Neural crest cell (in vitro differentiated cells): ENCODE data around the gene DACH1. TPM values are rescaled to one million over a fixed set of nuclear protein-coding genes. Genes with fewer than 3 reads are reported as not detected.

ENCODE experiments used
- DNase-seq: peaks from one replicate; pipeline ENCODE4 v3.0.0; 2021; ENCODE audit warnings: low read depth, mixed read lengths, low spot score
- H3K27ac Mint-ChIP-seq: one replicate; pipeline ENCODE4 v1.8.0; 2021; ENCODE audit warnings: mild to moderate bottlenecking, mixed read lengths; ENCODE audit not compliant: unreplicated experiment
- H3K27me3 Mint-ChIP-seq: 2 replicates; pipeline ENCODE4 v1.8.0; 2021; ENCODE audit warnings: low read depth, mild to moderate bottlenecking, mixed read lengths
- H3K36me3 Mint-ChIP-seq: 2 replicates; pipeline ENCODE4 v1.8.0; 2021; ENCODE audit warnings: low read depth, mild to moderate bottlenecking, mixed read lengths
- H3K4me1 Mint-ChIP-seq: 2 replicates; pipeline ENCODE4 v1.8.0; 2021; ENCODE audit warnings: mixed read lengths
- H3K4me3 Mint-ChIP-seq: one replicate; pipeline ENCODE4 v1.8.0; 2021; ENCODE audit warnings: mild to moderate bottlenecking, mixed read lengths
- H3K9me3 Mint-ChIP-seq: 2 replicates; pipeline ENCODE4 v1.8.0; 2021; ENCODE audit warnings: mixed read lengths
- total RNA-seq: library from RNA; stranded (reverse); gene quantifications from 2 replicates; pipeline ENCODE4 v1.2.1, GENCODE V29; 2021
- TF ChIP-seq, protein P1 (sequence below): fragments of 200-600 bp; sonication (generic); conservative IDR thresholded peaks from 2 replicates; pipeline ENCODE4 v1.5.0; 2021; ENCODE audit warnings: antibody characterized with exemption, mild to moderate bottlenecking

The DACH1 gene
- total RNA-seq, 1 donor from 2014 or later, result 23.7 TPM

DNA sequence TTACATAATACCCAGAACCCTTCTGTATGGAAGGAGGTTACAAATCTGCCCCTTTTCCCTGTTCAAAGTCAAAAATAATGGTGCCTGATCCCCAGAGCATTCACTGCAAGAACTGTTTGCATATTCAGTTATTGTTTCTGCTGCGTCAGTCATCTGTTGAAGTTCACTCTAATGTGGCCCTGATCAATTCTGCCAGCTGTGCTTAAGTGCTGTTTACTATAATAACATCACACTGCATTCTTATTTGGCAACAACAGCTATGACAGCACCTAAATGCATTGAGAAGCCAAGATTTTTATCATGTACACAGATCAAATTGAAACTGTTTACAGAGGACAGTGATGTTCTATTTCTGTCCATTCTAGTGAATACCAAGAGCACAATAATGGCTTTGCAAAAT lies 115.9 kb downstream of the DACH1 start:
- no peak overlapping the region for H3K27ac Mint-ChIP-seq
- TF ChIP-seq, protein P1, sequence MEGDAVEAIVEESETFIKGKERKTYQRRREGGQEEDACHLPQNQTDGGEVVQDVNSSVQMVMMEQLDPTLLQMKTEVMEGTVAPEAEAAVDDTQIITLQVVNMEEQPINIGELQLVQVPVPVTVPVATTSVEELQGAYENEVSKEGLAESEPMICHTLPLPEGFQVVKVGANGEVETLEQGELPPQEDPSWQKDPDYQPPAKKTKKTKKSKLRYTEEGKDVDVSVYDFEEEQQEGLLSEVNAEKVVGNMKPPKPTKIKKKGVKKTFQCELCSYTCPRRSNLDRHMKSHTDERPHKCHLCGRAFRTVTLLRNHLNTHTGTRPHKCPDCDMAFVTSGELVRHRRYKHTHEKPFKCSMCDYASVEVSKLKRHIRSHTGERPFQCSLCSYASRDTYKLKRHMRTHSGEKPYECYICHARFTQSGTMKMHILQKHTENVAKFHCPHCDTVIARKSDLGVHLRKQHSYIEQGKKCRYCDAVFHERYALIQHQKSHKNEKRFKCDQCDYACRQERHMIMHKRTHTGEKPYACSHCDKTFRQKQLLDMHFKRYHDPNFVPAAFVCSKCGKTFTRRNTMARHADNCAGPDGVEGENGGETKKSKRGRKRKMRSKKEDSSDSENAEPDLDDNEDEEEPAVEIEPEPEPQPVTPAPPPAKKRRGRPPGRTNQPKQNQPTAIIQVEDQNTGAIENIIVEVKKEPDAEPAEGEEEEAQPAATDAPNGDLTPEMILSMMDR, result no peak
- no peaks in the 10 kb centered on the region for H3K9me3 Mint-ChIP-seq

DNA sequence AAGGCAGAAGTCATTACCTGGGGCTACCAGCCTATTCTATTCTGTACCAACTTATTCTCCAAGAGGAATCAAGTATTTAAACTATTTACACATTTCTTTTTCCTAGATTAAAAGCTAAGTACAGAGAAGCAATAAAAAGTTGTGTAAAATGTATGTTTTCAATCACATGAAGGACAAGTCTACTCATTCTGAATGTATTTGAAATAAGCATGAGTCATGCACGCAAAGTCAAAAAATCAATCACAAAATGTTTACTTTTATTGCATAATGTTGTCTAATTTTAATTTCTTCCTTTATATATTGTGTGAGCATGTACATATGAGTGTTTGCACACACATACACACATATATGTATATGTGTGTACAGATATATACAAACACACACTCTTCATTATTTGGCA lies 136.7 kb downstream of the DACH1 start:
- peaks cover 27% of the 10 kb centered on the region for H3K4me1 Mint-ChIP-seq

More for the DNA sequence above, 115.9 kb downstream of the DACH1 start:
- H3K4me3 Mint-ChIP-seq, result no peak overlapping the region
- no peaks in the 10 kb centered on the region for H3K27me3 Mint-ChIP-seq
- no peak for DNase-seq
- no peaks in the 10 kb centered on the region for H3K36me3 Mint-ChIP-seq
- H3K4me1 Mint-ChIP-seq, result peaks cover 35% of the 10 kb centered on the region

DNA sequence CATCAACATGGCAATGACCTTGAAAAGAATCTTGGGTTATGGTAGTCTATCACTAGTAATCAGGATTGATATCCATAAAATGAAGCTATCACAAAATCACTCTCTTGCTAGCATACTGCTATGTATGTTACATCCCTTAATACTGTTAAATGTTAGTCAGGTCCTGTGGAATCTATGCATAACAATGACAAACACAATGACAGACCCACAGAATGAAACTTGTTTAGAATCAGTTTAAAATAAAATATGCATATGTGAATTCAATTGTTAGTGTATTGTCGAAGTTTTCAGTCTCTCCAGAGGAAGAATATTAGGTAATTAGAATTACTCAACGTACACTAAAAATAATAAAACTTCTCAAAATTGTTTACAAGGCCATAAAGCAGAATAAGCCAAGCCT lies 137.6 kb downstream of the DACH1 start:
- no peak overlapping the region for H3K27ac Mint-ChIP-seq
- peaks cover 6% of the 10 kb centered on the region for H3K36me3 Mint-ChIP-seq
- peaks cover 32% of the 10 kb centered on the region for H3K4me1 Mint-ChIP-seq
- no peaks in the 10 kb centered on the region for H3K27me3 Mint-ChIP-seq
- TF ChIP-seq, protein P1, result no peak
- no peaks in the 10 kb centered on the region for H3K9me3 Mint-ChIP-seq
- no peak for DNase-seq
- no peak overlapping the region for H3K4me3 Mint-ChIP-seq

More for the DNA sequence above, 136.7 kb downstream of the DACH1 start:
- TF ChIP-seq, protein P1, result no peak
- no peak for DNase-seq
- no peaks in the 10 kb centered on the region for H3K9me3 Mint-ChIP-seq
- H3K36me3 Mint-ChIP-seq, result peaks cover 6% of the 10 kb centered on the region
- no peak overlapping the region for H3K27ac Mint-ChIP-seq
- no peaks in the 10 kb centered on the region for H3K27me3 Mint-ChIP-seq
- H3K4me3 Mint-ChIP-seq, result no peak overlapping the region

DNA sequence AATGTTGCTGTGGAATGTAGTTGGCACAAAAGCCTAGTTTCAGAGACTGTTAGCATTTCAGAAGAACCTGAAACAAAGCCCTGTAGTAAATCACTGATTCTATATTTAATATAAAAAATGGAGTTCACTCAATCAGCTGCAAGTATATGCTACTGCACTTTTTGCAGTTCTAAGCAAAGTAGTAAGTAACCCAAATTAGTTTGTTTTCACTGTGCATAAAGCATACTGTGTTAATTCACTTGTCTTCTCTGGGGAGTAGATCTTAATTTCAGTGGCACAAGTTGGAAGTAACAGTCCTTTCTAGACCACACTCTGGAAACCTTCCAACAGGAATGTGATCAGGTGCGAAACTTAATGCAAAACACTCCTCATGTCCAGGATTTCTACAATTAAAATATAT lies 139.3 kb downstream of the DACH1 start:
- peaks cover 32% of the 10 kb centered on the region for H3K4me1 Mint-ChIP-seq
- H3K4me3 Mint-ChIP-seq, result no peak overlapping the region
- H3K36me3 Mint-ChIP-seq, result peaks cover 6% of the 10 kb centered on the region
- no peaks in the 10 kb centered on the region for H3K9me3 Mint-ChIP-seq
- DNase-seq, result no peak
- no peaks in the 10 kb centered on the region for H3K27me3 Mint-ChIP-seq
- TF ChIP-seq, protein P1, result no peak
- H3K27ac Mint-ChIP-seq, result peak overlapping the region; percentile 32

DNA sequence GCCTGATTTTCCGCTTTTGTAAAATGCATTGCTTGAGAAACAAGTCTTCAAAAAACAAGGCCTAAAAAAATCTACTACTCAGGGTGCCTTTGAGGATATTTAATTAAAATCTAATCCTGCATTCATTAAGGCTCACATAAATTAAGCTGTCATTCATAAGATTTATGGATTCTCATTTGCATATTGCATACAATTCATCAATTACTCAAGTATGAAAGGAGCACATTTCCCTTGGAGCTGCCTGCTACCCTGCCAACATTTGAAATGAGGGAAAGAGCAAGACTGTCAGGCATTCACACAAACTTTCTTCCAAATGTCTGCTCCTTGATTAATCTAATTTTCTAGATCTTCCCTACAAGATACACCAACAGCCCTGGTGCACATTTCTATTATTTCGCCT lies 140.0 kb downstream of the DACH1 start:
- TF ChIP-seq, protein P1, result no peak
- no peaks in the 10 kb centered on the region for H3K27me3 Mint-ChIP-seq

DNA sequence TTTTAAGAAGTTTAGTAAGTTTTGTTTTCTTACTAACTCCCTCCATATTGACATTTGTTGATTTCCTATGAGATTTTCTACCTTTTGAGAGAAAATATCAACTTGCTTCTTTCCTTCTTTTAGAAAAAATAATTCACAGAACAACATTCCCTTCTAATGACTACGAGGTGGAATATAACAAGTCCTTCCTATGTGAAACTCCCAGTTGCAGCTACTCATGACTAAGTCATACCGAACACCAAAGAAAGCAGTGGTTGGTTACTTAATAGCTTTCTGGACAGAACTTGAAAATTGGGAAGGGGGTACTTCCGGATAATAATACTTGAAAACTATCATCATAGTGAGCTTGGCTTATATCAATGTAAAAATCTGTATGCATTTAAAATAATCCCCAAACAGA lies 144.8 kb downstream of the DACH1 start:
- Mint-ChIP-seq H3K27me3 (no peaks in the 10 kb centered on the region), H3K27ac (no peak overlapping the region), H3K36me3 (no peaks in the 10 kb centered on the region), H3K4me3 (no peak overlapping the region), H3K9me3 (no peaks in the 10 kb centered on the region), H3K4me1 (peaks cover 23% of the 10 kb centered on the region)
- TF ChIP-seq, protein P1, result no peak
- DNase-seq, result no peak

More for the DNA sequence above, 140.0 kb downstream of the DACH1 start:
- Mint-ChIP-seq H3K4me1 (peaks cover 32% of the 10 kb centered on the region), H3K9me3 (no peaks in the 10 kb centered on the region), H3K36me3 (peaks cover 4% of the 10 kb centered on the region), H3K4me3 (no peak overlapping the region), H3K27ac (no peak overlapping the region)
- no peak for DNase-seq
